ENCODE data around the gene UBE2QL1. TPM values are rescaled to one million over a fixed set of nuclear protein-coding genes. Genes with fewer than 3 reads are reported as not detected.
A peak's percentile ranks its signal among the peaks of the same experiment; 100 is the strongest.

UBE2QL1 gene, protein sequence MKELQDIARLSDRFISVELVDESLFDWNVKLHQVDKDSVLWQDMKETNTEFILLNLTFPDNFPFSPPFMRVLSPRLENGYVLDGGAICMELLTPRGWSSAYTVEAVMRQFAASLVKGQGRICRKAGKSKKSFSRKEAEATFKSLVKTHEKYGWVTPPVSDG
- total RNA-seq: not detected

DNA sequence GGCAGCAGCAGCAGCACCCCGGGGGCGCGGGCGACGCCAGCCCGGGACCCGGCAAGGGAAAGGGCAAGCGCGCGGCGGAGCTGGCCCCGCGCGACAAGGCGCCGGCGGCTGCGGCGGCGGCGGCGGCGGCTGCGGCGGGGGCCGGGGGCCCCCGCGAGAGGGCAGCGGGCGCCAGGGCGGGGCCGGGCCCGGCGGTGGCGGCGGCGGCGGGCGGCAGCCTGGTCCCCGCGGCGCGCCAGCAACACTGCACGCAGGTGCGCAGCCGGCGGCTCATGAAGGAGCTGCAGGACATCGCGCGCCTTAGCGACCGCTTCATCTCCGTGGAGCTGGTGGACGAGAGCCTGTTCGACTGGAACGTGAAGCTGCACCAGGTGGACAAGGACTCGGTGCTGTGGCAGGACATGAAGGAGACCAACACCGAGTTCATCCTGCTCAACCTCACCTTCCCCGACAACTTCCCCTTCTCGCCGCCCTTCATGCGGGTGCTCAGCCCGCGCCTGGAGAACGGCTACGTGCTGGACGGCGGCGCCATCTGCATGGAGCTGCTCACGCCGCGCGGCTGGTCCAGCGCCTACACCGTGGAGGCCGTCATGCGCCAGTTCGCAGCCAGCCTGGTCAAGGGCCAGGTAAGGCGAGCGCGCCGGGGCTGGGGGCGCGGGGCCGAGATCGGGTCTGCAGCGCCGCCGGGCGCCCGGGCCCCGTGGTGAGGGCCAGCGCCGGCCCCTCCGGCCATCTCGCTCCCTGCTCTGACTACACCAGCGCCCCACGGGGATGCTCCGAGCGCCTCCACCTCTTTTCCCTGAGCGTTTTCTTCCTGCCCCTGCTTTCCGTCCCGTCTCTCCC, at the start of gene UBE2QL1:
TSS of gene UBE2QL1 (plus strand) at position 238 of the 843 bp plus-strand sequence. CDS start at position 273, 35 bp downstream.
- H3K27me3 Mint-ChIP-seq (ENCODE audit: low read depth): peaks cover 40% of the 10 kb centered on the region
- H3K9me3 Mint-ChIP-seq: no peaks in the 10 kb centered on the region
- peaks cover 11% of the 10 kb centered on the region for H3K4me1 Mint-ChIP-seq (ENCODE audit: low read depth)

GRCh38 chr5:6399980-6400910, 48.4 kb upstream of the UBE2QL1 start:
- Mint-ChIP-seq H3K4me1 (ENCODE audit: low read depth) (no peaks in the 10 kb centered on the region), H3K9me3 (no peaks in the 10 kb centered on the region), H3K4me3 (no peak overlapping the region), H3K36me3 (ENCODE audit: insufficient read depth) (no peaks in the 10 kb centered on the region), H3K27me3 (ENCODE audit: low read depth) (peaks cover 25% of the 10 kb centered on the region)
- no peak for DNase-seq
- no peak for ATAC-seq

More for the DNA sequence above, at the start of gene UBE2QL1:
- DNase-seq (no peak), ATAC-seq (peak; percentile 56 to 64)
- peak within 1 kb of the TSS; percentile 69 for H3K4me3 Mint-ChIP-seq
- H3K36me3 Mint-ChIP-seq (ENCODE audit: insufficient read depth): no peaks in the 10 kb centered on the region

DNA sequence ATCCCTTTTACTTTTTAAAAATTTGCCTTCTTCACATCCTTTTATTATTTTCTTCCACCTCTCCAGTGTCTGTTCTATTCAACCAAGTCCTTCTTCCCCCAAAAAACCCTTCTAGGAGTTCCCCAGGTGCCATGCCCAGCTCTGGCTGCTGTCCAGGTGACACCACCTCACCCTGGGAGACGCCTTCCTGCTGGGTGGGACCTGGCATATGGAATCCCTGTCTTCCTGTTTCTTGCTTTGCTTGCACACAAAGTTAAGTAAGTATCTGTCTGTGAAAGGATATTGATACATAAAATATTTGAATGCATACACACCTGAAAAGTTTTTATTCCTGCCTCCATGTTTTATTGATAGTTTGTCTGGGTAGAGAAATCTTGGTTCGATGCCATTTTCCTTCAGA, 47.2 kb upstream of the UBE2QL1 start:
- H3K4me3 Mint-ChIP-seq: no peak overlapping the region
- H3K36me3 Mint-ChIP-seq (ENCODE audit: insufficient read depth): no peaks in the 10 kb centered on the region
- H3K4me1 Mint-ChIP-seq (ENCODE audit: low read depth): no peaks in the 10 kb centered on the region
- peaks cover 22% of the 10 kb centered on the region for H3K27me3 Mint-ChIP-seq (ENCODE audit: low read depth)
- H3K9me3 Mint-ChIP-seq: no peaks in the 10 kb centered on the region
- DNase-seq (no peak), ATAC-seq (no peak)

DNA sequence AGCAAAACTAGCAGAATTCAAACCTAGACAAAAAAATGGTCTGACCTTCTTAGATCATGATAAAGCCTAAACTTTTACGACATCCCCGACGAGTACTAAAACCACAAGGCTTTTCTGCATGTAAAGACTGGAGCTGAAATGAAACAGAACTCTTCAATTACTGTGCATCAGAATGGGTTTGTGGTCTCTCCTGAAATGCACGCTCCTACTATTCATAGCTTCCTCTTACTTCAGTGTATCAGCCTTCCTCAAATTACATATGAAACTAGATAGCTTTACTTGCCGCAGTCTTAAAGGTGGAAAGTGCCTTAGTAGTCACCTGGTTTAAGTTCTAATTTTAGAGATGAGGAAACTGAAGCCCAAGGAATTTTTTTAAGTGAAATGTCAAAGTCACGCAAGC, 45.7 kb upstream of the UBE2QL1 start:
- no peaks in the 10 kb centered on the region for H3K9me3 Mint-ChIP-seq
- no peak for ATAC-seq

DNA sequence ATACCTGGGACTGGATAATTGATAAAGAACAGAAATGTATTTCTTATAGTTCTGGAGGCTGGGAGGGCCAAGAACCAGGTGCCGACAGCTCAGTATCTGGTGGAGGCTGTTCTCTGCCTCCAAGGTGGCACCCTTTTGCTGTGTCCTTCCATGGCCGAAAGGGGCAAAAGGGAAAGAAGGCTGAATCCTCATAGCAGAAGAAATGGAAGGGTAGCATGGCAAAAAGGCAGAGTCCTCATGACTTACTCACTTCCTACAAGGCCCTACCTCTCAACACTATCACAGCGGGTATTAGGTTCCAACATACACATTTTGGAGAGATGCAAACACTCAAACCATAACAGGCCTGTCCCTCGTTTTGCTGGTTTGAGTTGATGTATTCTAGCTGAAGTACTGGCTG, 45.2 kb upstream of the UBE2QL1 start:
- no peak overlapping the region for H3K4me3 Mint-ChIP-seq
- no peaks in the 10 kb centered on the region for H3K9me3 Mint-ChIP-seq
- H3K4me1 Mint-ChIP-seq (ENCODE audit: low read depth): no peaks in the 10 kb centered on the region
- DNase-seq: no peak
- no peaks in the 10 kb centered on the region for H3K36me3 Mint-ChIP-seq (ENCODE audit: insufficient read depth)
- ATAC-seq: no peak
- H3K27me3 Mint-ChIP-seq (ENCODE audit: low read depth): peaks cover 27% of the 10 kb centered on the region

More for the DNA sequence above, 45.7 kb upstream of the UBE2QL1 start:
- Mint-ChIP-seq H3K27me3 (ENCODE audit: low read depth) (peaks cover 26% of the 10 kb centered on the region), H3K4me1 (ENCODE audit: low read depth) (no peaks in the 10 kb centered on the region), H3K36me3 (ENCODE audit: insufficient read depth) (no peaks in the 10 kb centered on the region), H3K4me3 (no peak overlapping the region)
- no peak for DNase-seq

- H3K36me3 Mint-ChIP-seq (ENCODE audit: insufficient read depth): no peaks in the 10 kb centered on the region
- ATAC-seq (no peak), DNase-seq (no peak)
- H3K27me3 Mint-ChIP-seq (ENCODE audit: low read depth): peaks cover 30% of the 10 kb centered on the region
- no peaks in the 10 kb centered on the region for H3K4me1 Mint-ChIP-seq (ENCODE audit: low read depth)
- no peak overlapping the region for H3K4me3 Mint-ChIP-seq
- H3K9me3 Mint-ChIP-seq: no peaks in the 10 kb centered on the region
These were observed 44.5 kb upstream of the UBE2QL1 start for GRCh38 chr5:6404129-6404528.

GRCh38 chr5:6405591-6405990, 43.1 kb upstream of the UBE2QL1 start:
- DNase-seq: no peak
- H3K9me3 Mint-ChIP-seq: no peaks in the 10 kb centered on the region
- ATAC-seq: no peak
- no peaks in the 10 kb centered on the region for H3K36me3 Mint-ChIP-seq (ENCODE audit: insufficient read depth)
- no peak overlapping the region for H3K4me3 Mint-ChIP-seq
- peaks cover 28% of the 10 kb centered on the region for H3K27me3 Mint-ChIP-seq (ENCODE audit: low read depth)
- no peaks in the 10 kb centered on the region for H3K4me1 Mint-ChIP-seq (ENCODE audit: low read depth)

- ATAC-seq (no peak), DNase-seq (no peak)
- no peak overlapping the region for H3K4me3 Mint-ChIP-seq
- H3K27me3 Mint-ChIP-seq (ENCODE audit: low read depth): peaks cover 18% of the 10 kb centered on the region
- no peaks in the 10 kb centered on the region for H3K9me3 Mint-ChIP-seq
- H3K36me3 Mint-ChIP-seq (ENCODE audit: insufficient read depth): no peaks in the 10 kb centered on the region
- no peaks in the 10 kb centered on the region for H3K4me1 Mint-ChIP-seq (ENCODE audit: low read depth)
These were observed 41.0 kb upstream of the UBE2QL1 start for GRCh38 chr5:6407558-6408259.

GRCh38 chr5:6408260-6408596, 40.4 kb upstream of the UBE2QL1 start:
- ATAC-seq: no peak
- Mint-ChIP-seq H3K4me3 (no peak overlapping the region), H3K27me3 (ENCODE audit: low read depth) (peaks cover 18% of the 10 kb centered on the region)

DNA sequence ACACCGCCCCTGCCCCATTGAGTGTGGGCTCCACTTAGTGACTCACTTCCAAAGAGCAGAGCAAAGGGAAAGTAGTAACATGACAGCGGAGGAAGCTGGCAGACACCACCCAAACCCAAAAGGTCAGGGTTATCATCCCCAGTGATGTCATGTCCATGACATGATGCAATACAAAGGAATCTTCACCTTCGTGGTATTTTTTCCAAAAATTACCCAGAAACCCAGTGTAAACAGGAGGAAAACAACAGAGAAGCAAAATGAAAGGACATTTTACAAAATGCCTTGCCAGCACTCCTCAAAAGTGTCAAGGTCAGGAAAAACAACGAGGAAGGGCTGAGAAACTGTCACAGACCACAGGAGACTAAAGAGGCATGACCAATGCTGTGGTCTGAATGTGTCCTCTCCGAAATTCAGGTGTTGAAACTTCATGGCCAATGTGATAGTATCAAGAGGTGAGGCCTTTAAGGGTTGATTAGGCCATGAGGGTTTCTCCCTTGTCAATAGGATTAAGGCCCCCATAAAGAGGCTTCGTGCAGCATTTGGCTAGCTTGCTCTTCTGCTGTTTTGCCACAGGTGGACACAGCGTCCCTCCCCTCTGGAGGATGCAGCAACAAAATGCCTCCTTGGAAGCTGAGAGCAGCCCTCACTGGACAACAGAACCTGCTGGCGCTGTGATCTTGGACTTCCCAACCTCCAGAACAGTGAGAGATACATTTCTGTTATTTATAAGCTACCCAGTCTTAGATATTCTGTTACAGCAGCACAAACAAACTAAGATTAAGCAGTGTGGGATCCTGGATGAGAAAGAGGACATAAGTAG, 39.8 kb upstream of the UBE2QL1 start:
- ATAC-seq (no peak), DNase-seq (no peak)
- no peaks in the 10 kb centered on the region for H3K36me3 Mint-ChIP-seq (ENCODE audit: insufficient read depth)
- H3K9me3 Mint-ChIP-seq: no peaks in the 10 kb centered on the region
- no peaks in the 10 kb centered on the region for H3K4me1 Mint-ChIP-seq (ENCODE audit: low read depth)
- peaks cover 18% of the 10 kb centered on the region for H3K27me3 Mint-ChIP-seq (ENCODE audit: low read depth)
- no peak overlapping the region for H3K4me3 Mint-ChIP-seq

More at GRCh38 chr5:6408260-6408596, 40.4 kb upstream of the UBE2QL1 start:
- Mint-ChIP-seq H3K4me1 (ENCODE audit: low read depth) (no peaks in the 10 kb centered on the region), H3K9me3 (no peaks in the 10 kb centered on the region), H3K36me3 (ENCODE audit: insufficient read depth) (no peaks in the 10 kb centered on the region)
- no peak for DNase-seq

GRCh38 chr5:6410421-6410820, 38.2 kb upstream of the UBE2QL1 start:
- Mint-ChIP-seq H3K9me3 (no peaks in the 10 kb centered on the region), H3K4me3 (no peak overlapping the region), H3K27me3 (ENCODE audit: low read depth) (peaks cover 11% of the 10 kb centered on the region), H3K4me1 (ENCODE audit: low read depth) (no peaks in the 10 kb centered on the region), H3K36me3 (ENCODE audit: insufficient read depth) (no peaks in the 10 kb centered on the region)
- DNase-seq (no peak), ATAC-seq (no peak)

DNA sequence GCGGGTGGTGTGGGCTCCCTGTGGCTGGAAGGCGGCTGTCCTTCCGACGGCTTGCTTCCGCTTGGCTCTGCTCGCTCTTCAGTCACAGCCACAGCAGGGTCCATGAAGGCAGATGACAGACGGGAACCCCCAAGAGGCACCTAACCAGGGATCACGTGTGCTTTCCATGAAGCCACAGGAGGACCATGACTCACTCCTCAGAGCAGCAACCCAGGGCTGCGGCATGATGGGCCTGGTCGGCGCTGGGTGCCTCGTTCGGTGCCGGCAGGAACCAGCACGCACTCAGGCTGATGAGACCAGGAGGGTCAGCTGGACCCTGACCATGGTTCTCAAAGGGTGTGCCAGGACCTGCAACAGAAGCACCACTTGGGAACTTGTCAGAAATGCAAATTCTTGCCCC, 37.5 kb upstream of the UBE2QL1 start:
- Mint-ChIP-seq H3K9me3 (no peaks in the 10 kb centered on the region), H3K4me3 (no peak overlapping the region), H3K27me3 (ENCODE audit: low read depth) (peaks cover 10% of the 10 kb centered on the region), H3K36me3 (ENCODE audit: insufficient read depth) (no peaks in the 10 kb centered on the region), H3K4me1 (ENCODE audit: low read depth) (no peaks in the 10 kb centered on the region)
- ATAC-seq (no peak), DNase-seq (no peak)

GRCh38 chr5:6412811-6413210, 35.8 kb upstream of the UBE2QL1 start:
- Mint-ChIP-seq H3K36me3 (ENCODE audit: insufficient read depth) (no peaks in the 10 kb centered on the region), H3K27me3 (ENCODE audit: low read depth) (peaks cover 4% of the 10 kb centered on the region), H3K4me3 (no peak overlapping the region), H3K9me3 (no peaks in the 10 kb centered on the region), H3K4me1 (ENCODE audit: low read depth) (no peaks in the 10 kb centered on the region)
- ATAC-seq (no peak), DNase-seq (no peak)

All from activated T-cell treated with anti-CD3 and anti-CD28 coated beads, Interleukin-2, amount 50 U/mL, for 4 hours (primary cell).